NCI-H2107 treated with DMSO at 0.1 percent for 48 hours (cell line): ENCODE data around the gene CYP2D6.
A peak's percentile ranks its signal among the peaks of the same experiment; 100 is the strongest.
"Not testable (repeated sequence)": the region's sequence is repeated elsewhere in the genome, so short reads cannot be mapped to it uniquely, and the experiment has no call there.

ENCODE experiments used
- DNase-seq: peaks from one replicate; lab custom pipeline; 2025; ENCODE audit not compliant: unreplicated experiment; lab: John Stamatoyannopoulos, UW

CYP2D6 gene

DNA sequence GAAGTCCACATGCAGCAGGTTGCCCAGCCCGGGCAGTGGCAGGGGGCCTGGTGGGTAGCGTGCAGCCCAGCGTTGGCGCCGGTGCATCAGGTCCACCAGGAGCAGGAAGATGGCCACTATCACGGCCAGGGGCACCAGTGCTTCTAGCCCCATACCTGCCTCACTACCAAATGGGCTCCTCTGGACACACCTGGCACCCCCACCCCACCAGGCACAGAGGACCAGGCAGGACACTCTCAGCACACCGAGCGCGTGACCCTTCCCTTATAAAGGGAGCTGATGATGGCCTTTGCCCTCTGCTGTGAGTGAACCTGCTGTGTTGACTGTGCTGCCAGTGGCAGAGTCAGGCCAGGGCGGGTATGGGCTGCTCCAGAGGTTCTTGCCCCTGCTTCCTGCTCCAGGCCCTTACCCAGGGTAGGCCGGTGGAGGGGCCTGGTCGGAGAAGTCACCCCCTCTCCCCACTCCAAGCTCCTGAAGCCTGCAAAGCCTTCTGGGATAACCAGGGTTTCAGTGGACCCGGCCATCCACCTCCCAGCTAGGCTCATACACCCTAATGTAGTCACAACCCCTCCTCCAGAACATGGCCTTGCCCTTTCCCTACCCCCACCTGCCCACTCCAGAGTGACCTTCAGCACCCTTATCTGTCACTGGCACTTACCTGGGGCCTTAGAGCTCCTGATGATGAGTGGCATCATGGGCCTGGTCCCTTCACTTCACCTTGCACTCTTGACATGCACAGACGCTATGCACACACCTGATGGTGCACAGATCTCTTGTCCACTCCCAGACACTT, at the start of gene CYP2D6:
Gene CYP2D6 (minus strand): TSS at position 172 of the 793 bp plus-strand sequence. CDS start 19 bp downstream, at position 153.
- DNase-seq = not testable (repeated sequence)

DNA sequence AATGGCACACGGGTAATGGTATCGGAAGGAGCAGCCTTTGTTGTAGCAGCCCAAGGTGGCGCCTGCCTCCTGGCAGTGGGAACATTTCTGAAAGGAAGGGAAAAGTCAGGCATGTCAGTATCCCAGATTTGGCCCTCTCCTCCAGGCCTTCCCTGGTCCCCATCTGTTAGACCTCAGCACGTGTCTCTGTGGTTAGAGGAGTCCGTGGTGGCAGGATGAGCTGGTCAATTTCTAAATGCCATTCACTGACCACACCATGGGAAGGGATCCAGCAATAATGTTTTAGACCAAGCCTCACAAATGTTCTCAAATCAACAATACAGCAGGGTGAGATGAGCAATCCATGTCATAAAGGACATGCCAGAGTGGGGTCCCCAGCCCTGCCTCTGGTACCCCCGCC, 49.0 kb upstream of the CYP2D6 start:
- DNase-seq = no peak

DNA sequence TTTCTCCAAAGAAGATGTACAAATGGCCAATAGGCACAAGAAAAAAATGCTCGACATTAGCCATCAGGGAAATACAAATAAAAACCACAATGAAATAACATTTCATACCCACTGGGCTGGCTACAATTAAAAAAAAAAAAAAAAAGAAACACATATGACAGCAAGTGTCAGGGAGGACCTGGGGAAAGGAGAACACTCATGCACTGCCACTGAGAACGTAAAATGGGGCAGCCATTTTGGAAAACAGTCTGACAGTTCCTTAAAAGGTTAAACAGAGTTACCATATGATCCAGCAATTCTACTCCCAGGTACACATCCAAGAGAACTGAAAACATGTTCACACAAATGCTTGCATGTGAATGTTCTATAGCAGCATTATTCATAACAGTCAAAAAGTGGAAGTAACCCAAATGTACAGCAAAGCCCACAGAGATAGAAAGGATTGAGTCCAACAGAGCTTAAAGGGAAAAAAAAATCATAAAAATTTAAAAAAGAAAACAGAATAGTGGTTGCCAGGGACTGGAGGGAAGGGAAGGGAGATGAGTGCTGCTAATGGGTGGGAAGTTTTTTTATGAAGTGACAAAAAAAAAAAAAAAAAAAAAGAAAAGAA, 48.4 kb upstream of the CYP2D6 start:
- no peak for DNase-seq

DNA sequence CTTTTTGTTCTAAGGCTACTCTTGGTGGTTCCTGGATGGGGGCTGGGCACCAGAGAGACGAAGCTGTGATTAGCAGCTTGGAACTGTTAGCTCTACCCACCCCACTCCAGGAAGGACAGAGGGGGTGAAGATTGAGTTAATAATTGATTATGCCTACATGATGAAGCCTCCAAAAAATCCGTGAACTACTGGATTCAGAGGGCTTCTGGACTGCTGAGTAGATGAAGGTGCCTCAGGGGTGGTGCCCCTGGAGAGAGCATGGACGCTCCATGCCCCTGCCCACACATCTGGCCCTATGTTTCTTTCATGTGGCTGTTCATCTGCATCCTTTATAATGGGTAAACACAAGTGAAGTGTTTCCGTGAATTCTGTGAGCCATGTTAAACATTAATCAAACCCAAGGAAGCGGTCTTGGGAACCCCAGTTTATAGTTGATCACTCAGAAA, 47.3 kb upstream of the CYP2D6 start:
- no peak for DNase-seq

DNA sequence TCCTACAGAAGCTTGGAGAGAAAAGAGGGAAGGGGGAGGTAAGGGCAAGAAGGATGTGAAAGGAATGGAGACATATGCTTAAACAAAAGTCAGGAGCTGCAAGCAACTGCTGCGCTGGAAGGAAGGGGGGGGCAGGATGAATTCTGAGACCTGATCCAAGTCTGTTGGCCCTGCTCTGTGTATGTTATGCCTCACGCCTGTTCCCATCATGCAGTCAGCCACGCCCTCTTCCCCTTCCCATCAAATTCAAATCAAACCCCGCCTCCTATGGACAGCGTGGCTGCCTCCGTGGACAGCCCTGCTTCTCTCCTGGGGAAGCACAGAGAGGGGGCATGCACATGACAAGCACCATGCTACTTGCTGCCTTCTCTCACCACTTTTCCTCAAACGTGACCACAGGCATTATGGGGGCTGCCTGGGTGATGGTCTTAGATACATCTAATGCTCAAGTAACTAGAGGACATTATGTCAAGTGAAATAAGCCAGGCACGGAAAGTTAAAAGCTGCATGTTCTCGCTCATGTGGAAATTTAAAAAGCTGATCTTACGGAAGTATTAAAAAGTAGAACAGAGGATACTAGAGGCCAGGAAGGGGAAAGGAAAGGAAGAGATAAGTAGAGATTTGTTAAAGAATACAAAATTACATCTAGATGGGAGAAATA, 45.8 kb upstream of the CYP2D6 start:
- DNase-seq = no peak

DNA sequence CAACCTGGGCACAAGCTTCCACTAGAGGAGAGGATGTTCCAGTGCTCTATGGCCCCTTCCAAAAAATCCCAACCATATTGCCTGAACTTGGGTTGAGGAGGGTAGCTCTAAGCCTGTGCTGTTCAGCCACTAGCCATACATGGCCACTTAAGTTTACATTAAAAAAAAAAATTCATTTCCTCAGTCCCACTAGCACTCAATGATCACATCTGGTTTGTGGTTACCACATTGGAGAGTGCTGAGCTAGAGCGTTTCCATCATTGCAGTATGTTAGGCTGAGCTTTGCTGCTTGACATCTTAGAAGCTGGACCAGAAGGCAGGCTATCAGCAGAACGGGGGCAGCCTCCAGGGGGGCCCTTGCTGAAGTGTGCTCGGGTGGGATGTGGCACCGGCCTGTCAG, 43.5 kb upstream of the CYP2D6 start:
- DNase-seq = no peak

DNA sequence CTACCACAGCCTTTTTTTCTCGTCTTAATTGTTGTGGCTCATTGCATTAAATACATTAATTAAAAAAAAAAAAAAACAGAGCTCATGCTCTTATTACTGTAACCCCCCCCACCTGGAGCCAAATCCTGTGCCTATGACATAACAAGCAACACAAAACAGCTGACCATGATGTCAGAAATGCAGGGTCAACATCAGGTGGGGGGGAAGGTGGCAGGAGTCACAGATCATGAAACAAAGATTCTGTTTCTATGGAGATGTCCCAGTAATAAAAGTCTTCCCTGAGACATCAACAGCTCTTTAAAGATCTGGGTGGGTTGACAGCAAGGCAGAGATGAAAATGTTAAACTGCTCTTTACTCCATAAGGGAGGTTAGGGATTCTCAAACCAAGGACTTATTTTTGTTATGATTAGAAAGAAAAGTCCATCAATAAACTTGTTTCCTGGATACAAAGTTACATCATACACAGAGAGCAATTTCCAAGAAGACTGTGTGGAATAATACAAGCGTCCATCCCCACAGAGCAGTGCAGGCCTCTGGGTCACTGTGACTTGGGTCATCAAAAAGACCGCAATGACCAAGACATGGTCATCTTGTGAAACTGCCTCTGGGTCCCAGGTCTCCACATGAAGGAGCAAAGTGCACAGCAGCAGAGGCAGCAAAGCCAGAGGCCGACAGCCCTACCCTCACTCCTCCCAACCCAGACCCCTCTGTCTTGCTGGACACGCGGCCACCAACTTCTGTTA, 42.7 kb upstream of the CYP2D6 start:
- no peak for DNase-seq

DNA sequence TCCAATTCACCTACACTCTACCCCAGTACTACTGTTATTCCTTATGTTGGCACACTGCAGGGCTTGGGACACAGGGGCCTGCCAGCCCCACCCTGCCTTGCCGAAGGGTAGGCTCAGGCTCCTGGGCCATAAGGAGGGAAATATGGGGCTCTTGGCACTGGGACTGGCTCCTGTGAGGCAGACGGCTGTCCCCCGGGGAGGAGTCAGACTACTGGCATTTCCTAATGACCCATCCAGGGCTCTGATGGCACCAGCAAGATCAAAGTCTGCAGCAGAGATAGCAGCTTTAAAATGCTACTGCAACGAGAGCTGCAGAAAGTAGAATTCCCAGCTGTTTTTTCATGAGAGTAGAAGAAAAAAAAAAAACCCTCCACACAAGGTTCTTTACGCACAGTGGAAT, 42.2 kb upstream of the CYP2D6 start:
- no peak for DNase-seq

DNA sequence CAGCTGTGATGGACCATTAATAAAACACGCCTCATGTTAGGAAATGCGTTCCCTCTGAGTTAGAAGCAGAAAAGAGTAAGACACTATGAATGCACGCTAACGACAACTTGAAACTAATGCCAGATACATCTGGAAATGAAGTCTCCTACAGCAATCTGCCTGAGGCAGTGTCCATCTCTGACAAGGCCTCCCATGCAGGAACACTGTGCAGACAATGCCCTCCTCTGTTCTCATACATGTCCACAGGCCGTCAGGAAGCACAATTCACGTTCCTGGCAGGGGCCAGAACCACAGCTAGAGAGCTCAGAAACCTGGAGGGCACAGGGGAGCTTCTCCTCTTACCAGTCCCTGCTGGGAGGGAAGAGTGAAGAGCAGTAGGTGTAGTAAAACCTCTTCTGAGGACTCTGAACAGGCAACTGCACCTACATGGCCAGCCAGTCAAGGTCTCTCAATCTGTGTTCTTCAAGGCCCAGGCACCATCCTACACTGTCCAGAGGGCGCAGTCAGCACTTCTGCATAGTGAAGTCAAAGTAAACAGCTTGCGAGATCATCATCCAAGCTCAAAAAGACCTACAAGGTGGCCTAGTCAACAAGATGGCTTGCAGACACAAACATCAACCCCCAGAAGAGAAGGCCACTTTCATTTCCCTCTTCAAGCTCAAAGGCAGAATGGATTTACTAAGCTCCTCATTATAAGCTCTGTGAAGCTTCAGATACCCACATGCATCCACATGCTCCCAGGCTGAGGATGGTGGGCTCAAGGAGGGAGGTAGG, 41.5 kb upstream of the CYP2D6 start:
- DNase-seq = no peak

DNA sequence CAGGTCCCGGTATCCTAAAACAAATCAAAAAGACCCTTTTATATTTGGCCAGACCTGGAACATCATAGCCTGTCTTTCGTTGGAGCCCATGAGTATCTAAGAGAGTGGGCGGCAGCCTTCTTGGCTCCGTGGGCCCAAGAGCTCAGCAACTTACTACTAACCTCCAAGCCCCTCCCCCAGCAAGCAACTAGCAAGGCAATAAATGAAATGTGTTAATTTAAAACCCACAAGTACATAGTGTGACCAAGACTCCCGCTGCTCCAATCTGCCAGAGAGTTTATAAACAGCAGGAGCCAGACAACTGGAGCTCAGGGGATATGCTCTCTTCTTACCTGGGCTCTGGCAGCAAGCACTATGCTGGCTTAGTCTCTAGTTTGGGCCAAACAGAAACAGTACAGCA, 40.8 kb upstream of the CYP2D6 start:
- peak; percentile 14 for DNase-seq

DNA sequence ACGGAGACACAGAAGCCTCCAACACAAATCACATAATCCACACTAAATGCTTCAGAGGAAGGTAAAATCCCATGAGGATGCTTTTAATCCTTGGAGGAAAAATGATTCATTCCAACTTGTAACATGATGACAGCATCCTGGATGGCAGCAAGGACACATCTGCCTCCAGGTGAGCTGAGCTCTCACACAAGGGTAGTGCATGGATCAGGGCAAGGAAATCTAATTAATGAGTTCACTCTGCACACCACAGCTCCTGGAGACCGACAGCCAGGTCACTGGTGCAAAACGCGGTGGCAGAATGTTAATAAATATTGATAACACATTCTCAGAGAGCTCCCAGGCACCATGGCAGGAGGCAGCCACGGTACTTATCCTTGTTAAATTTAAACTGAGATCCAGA, 40.3 kb upstream of the CYP2D6 start:
- DNase-seq = no peak

DNA sequence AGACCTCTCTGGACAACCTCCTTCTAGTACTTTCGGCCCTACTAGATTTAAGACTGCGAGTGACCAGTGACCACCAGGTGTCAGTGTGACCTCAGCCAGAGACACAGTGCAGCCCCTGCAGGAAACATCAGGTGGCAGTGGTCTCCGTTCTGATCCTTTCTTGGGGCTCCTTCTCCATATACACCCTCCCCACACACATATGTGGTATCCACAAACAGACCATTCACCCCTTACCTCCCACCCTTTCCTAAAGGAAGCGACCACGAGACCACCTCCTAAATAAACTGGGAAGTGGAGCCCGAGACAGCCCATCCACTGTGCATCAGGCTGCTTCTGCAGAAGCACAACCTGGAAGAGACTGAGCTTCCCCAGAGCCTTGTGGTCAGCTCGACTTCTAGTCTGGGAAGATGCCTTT, 38.5 kb upstream of the CYP2D6 start:
- peak; percentile 13 for DNase-seq

DNA sequence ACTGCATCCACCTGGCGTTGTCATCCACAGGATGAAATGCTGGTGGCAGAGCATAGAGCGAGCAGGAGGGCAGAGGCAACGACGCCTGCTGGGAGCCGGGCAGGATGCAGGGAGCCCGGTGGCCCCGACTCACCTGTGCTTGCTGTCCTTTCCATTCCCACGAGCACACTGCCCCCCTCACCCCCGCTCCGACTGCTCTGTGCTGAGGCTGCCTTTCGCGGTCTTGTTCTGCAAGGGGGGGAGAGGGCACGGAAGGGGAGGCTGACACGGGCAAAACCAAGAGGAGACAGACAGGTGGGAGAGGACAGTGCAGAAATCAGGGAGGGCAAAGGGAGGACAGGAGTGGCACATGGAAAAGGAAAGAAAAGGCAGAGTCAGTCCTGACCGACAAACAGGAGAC, 37.9 kb upstream of the CYP2D6 start:
- no peak for DNase-seq

DNA sequence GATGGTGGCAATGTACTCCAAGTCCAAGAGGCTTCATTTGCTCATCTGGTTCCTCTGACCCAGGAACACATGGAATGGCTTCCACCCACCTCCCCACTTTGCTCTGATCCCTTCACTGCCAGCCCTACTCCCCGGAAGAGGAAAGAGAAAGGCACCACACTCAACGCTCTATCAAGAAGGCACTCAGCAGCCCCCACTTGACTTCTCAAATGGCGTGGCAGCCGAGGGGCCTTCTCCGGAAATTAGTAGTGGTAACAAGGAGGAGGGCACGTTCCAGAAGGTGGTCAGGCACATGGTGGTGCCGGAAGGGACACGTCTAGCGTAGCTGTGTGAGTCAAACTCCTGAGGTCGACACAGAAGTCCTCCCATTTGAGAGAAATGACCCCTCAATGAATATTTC, 36.5 kb upstream of the CYP2D6 start:
- DNase-seq = no peak

DNA sequence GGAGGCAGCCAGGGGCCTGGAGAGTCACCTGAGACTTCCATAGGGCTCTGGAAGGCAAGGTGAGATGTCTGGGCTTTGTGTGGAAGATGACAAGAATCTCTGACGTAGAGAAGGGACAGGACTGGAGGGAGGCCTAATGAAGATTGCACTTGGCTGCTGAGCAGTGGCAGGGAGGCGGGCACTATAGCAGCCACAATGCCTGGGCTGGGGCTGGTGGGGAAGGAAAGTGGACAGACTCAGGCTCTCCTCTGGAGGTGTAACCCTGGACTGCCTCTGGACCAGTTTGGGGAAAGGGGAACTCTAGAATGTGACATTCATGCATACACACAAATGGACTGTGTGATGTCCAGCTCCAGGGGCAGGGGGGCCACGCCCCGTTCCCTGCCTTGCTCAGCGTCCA, 34.3 kb upstream of the CYP2D6 start:
- no peak for DNase-seq

DNA sequence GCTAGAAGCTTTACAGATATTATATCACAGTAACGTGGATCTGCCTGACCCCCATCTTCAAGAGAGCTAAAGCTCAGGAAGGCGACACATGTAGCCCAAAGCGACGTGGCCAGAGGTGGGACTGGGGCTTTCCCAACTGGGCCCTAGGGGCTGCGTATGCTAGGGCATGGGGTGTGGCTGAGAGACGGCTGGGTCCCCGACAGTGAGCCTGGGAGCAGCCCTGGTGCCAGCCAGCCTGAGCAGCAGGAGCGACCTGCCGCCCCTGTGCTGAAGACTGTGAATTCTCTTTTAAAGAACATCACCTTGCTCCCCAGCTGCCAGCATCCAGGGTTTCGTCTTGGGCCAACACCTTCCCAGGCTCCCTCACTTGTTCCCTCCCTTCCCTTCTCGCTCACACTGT, 32.9 kb upstream of the CYP2D6 start:
- DNase-seq = no peak

DNA sequence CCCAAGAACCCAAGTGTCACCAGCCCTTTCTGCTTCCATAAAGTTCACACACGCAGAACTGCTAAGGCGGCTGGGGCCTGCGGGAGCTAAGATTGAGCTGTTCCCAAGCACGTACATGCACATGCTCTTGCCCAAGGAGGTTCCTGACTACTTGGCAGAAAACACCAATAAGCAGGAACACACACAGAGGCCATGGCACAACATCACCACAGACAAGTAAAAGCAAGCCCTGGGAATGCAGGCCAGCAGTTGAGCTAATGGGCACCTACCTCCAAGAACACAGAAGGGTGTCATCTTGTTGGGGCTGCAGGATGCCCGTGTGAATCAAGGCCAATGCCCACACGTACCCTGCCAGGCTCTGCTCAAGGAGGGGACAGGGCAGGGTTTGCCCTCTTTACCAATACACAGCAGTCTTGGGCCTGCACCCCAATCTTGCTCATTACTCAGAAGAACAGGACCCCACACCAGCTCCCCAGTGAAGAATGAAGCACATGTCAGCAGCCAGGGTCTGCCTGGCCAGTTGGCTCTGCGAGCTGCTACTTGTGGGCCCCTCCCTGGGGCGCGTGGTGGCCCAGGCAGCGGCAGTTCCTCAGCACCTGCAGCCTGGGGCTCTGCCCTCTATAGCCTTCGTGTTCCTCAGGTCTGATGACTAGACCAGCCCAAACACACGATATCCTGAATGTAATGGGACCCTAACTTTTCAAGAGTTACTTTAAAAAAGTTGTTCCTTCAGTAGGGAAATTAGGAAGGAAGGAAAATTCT, 32.3 kb upstream of the CYP2D6 start:
- DNase-seq = no peak

DNA sequence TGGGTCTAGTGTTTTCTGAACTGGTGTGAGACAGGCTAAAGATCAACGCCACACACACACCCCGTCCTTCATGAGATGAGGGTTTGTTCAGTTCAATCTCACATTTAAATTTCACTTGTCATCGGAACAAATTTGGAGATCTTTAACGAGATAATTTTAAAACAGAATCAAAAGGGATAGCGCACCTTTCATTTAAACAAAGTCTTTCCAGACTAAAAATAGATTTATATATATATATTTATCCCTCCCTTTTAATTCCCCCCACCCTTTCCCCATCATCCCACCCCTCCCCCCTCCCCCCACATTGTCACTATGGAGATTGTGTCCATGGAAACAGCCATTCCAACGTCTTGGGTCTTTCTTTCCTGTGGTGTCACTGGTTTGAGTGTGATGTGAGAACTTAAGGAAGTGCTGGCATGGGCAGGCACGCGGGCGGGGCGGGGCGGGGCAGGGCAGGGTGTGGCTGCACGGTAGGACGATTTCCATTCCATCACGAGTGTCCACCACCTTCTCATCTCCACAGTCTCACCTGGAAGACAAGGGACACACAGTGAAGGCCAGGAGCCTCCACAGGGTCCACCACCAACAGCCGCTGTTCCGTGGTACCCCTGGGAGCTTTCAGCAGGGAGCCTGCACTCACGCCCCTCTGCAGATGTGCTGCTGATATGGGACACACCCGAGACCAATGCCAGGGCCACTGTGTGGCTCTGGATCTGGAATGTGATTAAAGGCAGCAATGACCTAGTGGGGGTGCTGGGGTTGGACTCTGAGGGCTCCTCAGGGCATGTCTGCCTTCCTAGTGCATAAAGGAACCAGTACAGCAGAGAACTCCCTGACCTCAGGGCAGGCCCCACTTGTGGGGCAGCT, 30.5 kb upstream of the CYP2D6 start:
- no peak for DNase-seq

DNA sequence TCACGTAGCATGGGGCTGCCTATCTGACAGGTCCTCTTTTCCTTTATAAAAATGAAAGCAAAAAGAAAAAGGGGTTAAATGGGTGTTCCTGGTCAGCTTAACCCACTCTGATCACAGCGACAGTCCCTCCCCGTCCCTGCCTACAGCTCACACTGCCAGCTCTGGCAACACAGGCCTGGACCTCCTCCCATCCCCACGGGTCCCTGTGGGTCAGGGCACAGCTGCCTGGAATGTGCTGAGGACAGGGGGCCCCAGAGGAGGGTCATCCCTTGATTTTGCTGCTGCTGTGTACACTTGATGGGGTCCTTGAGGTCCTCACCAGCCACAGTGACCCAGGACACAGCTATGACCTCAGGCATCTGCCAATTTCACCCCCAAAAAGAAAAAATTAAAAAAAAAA, 29.6 kb upstream of the CYP2D6 start:
- no peak for DNase-seq
